Measurements from ENCODE around the gene ACSM5. TPM values are rescaled to one million over a fixed set of nuclear protein-coding genes. Genes with fewer than 3 reads are reported as not detected.

Gene ACSM5
- polyA plus RNA-seq, 1 donor (not counting 4 experiments of a cell fraction or from before 2014, with no cell fraction given), result not detected

DNA sequence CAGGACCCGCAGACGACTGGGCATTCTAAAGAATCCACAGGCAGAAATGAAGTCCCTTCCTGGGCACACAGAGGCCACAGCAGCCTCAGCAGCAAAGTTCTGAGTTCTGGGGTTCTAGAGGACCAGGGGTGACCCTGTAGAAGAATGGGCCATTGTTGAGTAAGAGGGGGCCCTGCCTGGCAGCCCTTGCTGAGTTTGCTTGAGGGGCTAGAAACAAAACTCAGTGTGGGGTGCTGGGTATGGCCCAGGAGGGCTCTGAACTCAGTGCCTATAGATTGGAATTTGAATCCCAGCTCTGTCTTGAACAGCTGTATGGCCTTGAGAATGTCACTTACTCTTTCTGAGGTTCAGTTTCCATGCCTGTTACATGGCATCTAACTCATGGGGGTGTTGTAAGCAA, 4.7 kb upstream of the ACSM5 start, which contains the start of gene PDILT:
Gene PDILT, minus strand, starts transcription at position 101 of the 400 bp plus-strand sequence. CDS start 5,437 bp downstream, outside the sequence.
- Histone ChIP-seq H3K27me3 (ENCODE audit: control insufficient read depth, extremely low read depth, insufficient read depth, low read length) (no peaks in the 10 kb centered on the region), H3K9me1 (ENCODE audit: control insufficient read depth, extremely low read depth, insufficient read depth, low read length) (no peaks in the 10 kb centered on the region), H3K27ac (ENCODE audit: control insufficient read depth, insufficient read depth, low read length) (no peak within 1 kb of the TSS), H3K9ac (ENCODE audit: control insufficient read depth, extremely low read depth, insufficient read depth, low read length) (no peak within 1 kb of the TSS), H3K9me3 (ENCODE audit: control insufficient read depth, low read depth, low read length) (no peaks in the 10 kb centered on the region), H2AFZ (ENCODE audit: control insufficient read depth, low read length) (no peak within 1 kb of the TSS), H3K79me2 (ENCODE audit: control insufficient read depth, insufficient read depth, low read length) (no peaks in the 10 kb centered on the region), H3K4me2 (ENCODE audit: control insufficient read depth, extremely low read depth, insufficient read depth, low read depth, low read length) (no peak within 1 kb of the TSS), H3K36me3 (ENCODE audit: control insufficient read depth in 2 of 2, extremely low read depth in 1 of 2, insufficient read depth in 2 of 2, low read length in 2 of 2) (no peaks in the 10 kb centered on the region), H3K4me3 (ENCODE audit: control insufficient read depth in 2 of 3, extremely low read depth in 1 of 3, insufficient read depth in 2 of 3, low read depth in 1 of 3, low read length in 3 of 3) (no peak within 1 kb of the TSS), H3K4me1 (ENCODE audit: control insufficient read depth, extremely low read depth, insufficient read depth, low read length) (no peaks in the 10 kb centered on the region), H4K20me1 (ENCODE audit: control insufficient read depth, extremely low read depth, insufficient read depth, low read length) (no peaks in the 10 kb centered on the region)
- no peak for DNase-seq (ENCODE audit: low read depth, low spot score)
- TF ChIP-seq, protein P1, sequence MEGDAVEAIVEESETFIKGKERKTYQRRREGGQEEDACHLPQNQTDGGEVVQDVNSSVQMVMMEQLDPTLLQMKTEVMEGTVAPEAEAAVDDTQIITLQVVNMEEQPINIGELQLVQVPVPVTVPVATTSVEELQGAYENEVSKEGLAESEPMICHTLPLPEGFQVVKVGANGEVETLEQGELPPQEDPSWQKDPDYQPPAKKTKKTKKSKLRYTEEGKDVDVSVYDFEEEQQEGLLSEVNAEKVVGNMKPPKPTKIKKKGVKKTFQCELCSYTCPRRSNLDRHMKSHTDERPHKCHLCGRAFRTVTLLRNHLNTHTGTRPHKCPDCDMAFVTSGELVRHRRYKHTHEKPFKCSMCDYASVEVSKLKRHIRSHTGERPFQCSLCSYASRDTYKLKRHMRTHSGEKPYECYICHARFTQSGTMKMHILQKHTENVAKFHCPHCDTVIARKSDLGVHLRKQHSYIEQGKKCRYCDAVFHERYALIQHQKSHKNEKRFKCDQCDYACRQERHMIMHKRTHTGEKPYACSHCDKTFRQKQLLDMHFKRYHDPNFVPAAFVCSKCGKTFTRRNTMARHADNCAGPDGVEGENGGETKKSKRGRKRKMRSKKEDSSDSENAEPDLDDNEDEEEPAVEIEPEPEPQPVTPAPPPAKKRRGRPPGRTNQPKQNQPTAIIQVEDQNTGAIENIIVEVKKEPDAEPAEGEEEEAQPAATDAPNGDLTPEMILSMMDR (optimal IDR thresholded peaks at IDR 0.05 in 1 of 3, IDR thresholded peaks at IDR 0.05 in 1 of 3, conservative IDR thresholded peaks at IDR 0.05 in 1 of 3; ENCODE audit: extremely low read depth in 1 of 3, insufficient read depth in 2 of 3, low read length in 3 of 3), result no peak
- TF ChIP-seq EZH2 (IDR thresholded peaks at IDR 0.05; ENCODE audit: low read length), result no peak
- no peak for FAIRE-seq
- dilution Hi-C loops (cut with MboI; ENCODE audit: extremely low pct_ligation_motif_present, low sequenced_read_pairs), result no loop called here

DNA sequence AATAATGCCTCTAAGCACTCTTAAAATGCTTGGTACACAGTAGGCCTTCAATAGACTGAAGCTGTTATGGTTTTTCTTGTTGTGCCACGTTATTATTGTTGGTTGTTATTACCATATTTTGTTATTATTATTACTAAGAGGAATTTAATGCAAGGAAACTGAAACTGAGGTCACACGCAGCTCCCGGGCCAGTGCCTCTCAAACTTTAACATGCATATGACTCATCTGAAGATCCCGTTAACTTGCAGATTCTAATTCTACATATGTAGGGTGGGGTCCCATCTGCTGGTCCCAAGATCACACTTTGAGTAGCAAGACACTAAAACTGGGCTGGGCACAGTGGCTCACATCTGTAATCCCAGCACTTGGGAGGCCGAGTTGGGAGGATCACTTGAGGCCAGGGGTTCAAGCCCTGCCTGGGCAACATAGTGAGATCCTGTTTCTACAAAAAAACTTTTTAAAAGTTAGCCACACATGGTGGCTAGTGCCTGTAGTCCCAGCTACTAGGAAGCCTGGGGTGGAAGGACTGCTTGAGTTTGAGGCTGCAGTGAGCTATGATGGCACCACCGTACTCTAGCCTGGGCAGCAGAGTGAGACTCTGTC, 888 bp downstream of the ACSM5 start:
- FAIRE-seq, result no peak
- no peaks in the 10 kb centered on the region for H3K36me3 ChIP-seq (ENCODE audit: control insufficient read depth in 2 of 2, extremely low read depth in 1 of 2, insufficient read depth in 2 of 2, low read length in 2 of 2)
- no peak for DNase-seq (ENCODE audit: low read depth, low spot score)
- TF ChIP-seq, protein P1 (optimal IDR thresholded peaks at IDR 0.05 in 1 of 3, IDR thresholded peaks at IDR 0.05 in 1 of 3, conservative IDR thresholded peaks at IDR 0.05 in 1 of 3; ENCODE audit: extremely low read depth in 1 of 3, insufficient read depth in 2 of 3, low read length in 3 of 3), result no peak
- TF ChIP-seq EZH2 (IDR thresholded peaks at IDR 0.05; ENCODE audit: low read length), result no peak
- H3K4me1 ChIP-seq (ENCODE audit: control insufficient read depth, extremely low read depth, insufficient read depth, low read length), result no peaks in the 10 kb centered on the region
- no peak overlapping the region for H2AFZ ChIP-seq (ENCODE audit: control insufficient read depth, low read length)
- no peak overlapping the region for H3K4me2 ChIP-seq (ENCODE audit: control insufficient read depth, extremely low read depth, insufficient read depth, low read depth, low read length)
- no peaks in the 10 kb centered on the region for H3K9me1 ChIP-seq (ENCODE audit: control insufficient read depth, extremely low read depth, insufficient read depth, low read length)
- H3K79me2 ChIP-seq (ENCODE audit: control insufficient read depth, insufficient read depth, low read length), result no peaks in the 10 kb centered on the region
- no peak overlapping the region for H3K4me3 ChIP-seq (ENCODE audit: control insufficient read depth in 2 of 3, extremely low read depth in 1 of 3, insufficient read depth in 2 of 3, low read depth in 1 of 3, low read length in 3 of 3)
- H3K9me3 ChIP-seq (ENCODE audit: control insufficient read depth, low read depth, low read length), result no peaks in the 10 kb centered on the region
- dilution Hi-C loops (cut with MboI; ENCODE audit: extremely low pct_ligation_motif_present, low sequenced_read_pairs), result no loop called here
- H3K9ac ChIP-seq (ENCODE audit: control insufficient read depth, extremely low read depth, insufficient read depth, low read length), result no peak overlapping the region
- H3K27me3 ChIP-seq (ENCODE audit: control insufficient read depth, extremely low read depth, insufficient read depth, low read length), result no peaks in the 10 kb centered on the region
- H4K20me1 ChIP-seq (ENCODE audit: control insufficient read depth, extremely low read depth, insufficient read depth, low read length), result no peaks in the 10 kb centered on the region
- no peak overlapping the region for H3K27ac ChIP-seq (ENCODE audit: control insufficient read depth, insufficient read depth, low read length)

All from keratinocyte (primary cell).